K562 (cell line): ENCODE data around the gene CRYAB. TPM values are rescaled to one million over a fixed set of nuclear protein-coding genes. Genes with fewer than 3 reads are reported as not detected.

ENCODE experiments used
- DEAF1 ChIP-seq: fragments of 450-650 bp; formaldehyde crosslinking; IDR thresholded peaks from 2 replicates; pipeline ENCODE4 v1.4.0; 2020; ENCODE audit warnings: mild to moderate bottlenecking, moderate library complexity
- E2F6 ChIP-seq, 2 experiments: IDR thresholded peaks; 2 replicates each; pipeline ENCODE4 v1.6.1; 2011; ENCODE audit warnings: borderline replicate concordance in 1 of 2, control low read depth in 1 of 2, low read depth in 1 of 2, low read length in 1 of 2, mild to moderate bottlenecking in 1 of 2, mixed read lengths in 1 of 2, moderate library complexity in 1 of 2; ENCODE audit not compliant: insufficient read depth in 1 of 2, insufficient read length in 1 of 2, poor library complexity in 1 of 2, severe bottlenecking in 1 of 2; ENCODE audit errors: extremely low read depth in 1 of 2
- EWSR1 ChIP-seq: fragments of 450-650 bp; IDR thresholded peaks from 2 replicates; pipeline ENCODE4 v1.6.1; 2018; ENCODE audit warnings: borderline replicate concordance, mild to moderate bottlenecking, low read depth, moderate library complexity; ENCODE audit not compliant: partially characterized antibody
- GMEB1 ChIP-seq: fragments of 250-450 bp; sonication (Bioruptor Pico); IDR thresholded peaks from 2 replicates; pipeline ENCODE4 v1.4.0; 2020; ENCODE audit warnings: mild to moderate bottlenecking
- KAT8 ChIP-seq: fragments of 450-650 bp; IDR thresholded peaks from 2 replicates; pipeline ENCODE4 v1.6.1; 2016; ENCODE audit warnings: low read depth, mild to moderate bottlenecking
- LEF1 ChIP-seq: fragments of 450-650 bp; IDR thresholded peaks from 2 replicates; pipeline ENCODE4 v1.6.1; 2016; ENCODE audit warnings: mild to moderate bottlenecking
- NCOA1 ChIP-seq: fragments of 450-650 bp; IDR thresholded peaks from 2 replicates; pipeline ENCODE4 v1.6.1; 2016; ENCODE audit warnings: low read depth
- NFIC ChIP-seq: fragments of 450-650 bp; IDR thresholded peaks from 2 replicates; pipeline ENCODE4 v1.6.1; 2017; ENCODE audit warnings: mild to moderate bottlenecking, inconsistent platforms
- PHF20 ChIP-seq: fragments of 450-650 bp; IDR thresholded peaks from 2 replicates; pipeline ENCODE4 v1.6.1; 2018; ENCODE audit not compliant: partially characterized antibody
- PHF21A ChIP-seq: fragments of 450-650 bp; IDR thresholded peaks from 2 replicates; pipeline ENCODE4 v1.6.1; 2017; ENCODE audit warnings: low read depth, borderline replicate concordance
- RFX1 ChIP-seq: fragments of 450-650 bp; IDR thresholded peaks from 2 replicates; pipeline ENCODE4 v1.6.1; 2016; ENCODE audit warnings: mild to moderate bottlenecking, moderate library complexity
- RNF219 ChIP-seq: fragments of 250-450 bp; sonication (Bioruptor Pico); IDR thresholded peaks from 2 replicates; pipeline ENCODE4 v1.5.0; 2022; ENCODE audit warnings: mild to moderate bottlenecking
- ZKSCAN3 ChIP-seq: fragments of 250-450 bp; sonication (Bioruptor Pico); IDR thresholded peaks from 2 replicates; pipeline ENCODE4 v1.4.0; 2020
- ZNF551 ChIP-seq: fragments of 250-450 bp; sonication (Bioruptor Pico); IDR thresholded peaks from 2 replicates; pipeline ENCODE4 v1.5.0; 2021; ENCODE audit warnings: mild to moderate bottlenecking, moderate library complexity
- polyA plus RNA-seq, 8 experiments: library from polyadenylated mRNA; depleted of rRNA in 4 of 8; stranded (reverse) in 5 of 8; unstranded in 3 of 8; fragments of >200 nt; fragmentation: Nextera tagmentation in 2 of 8; fragmentation: Illumina TruSeq in 1 of 8; extraction: Ambion mirVana in 2 of 8; extraction: Trizol in 1 of 8; gene quantifications; 2 replicates each; pipeline versions ENCODE4 v1.2.1 to v1.2.3, GENCODE V29; 2011 to 2014; ENCODE audit warnings: inconsistent platforms in 1 of 8, missing spikeins in 1 of 8
- total RNA-seq, 7 experiments: library from RNA; depleted of rRNA in 6 of 7; stranded (reverse); fragments of >200 nt in 6 of 7; fragmentation: Illumina TruSeq in 2 of 7; extraction: Trizol in 2 of 7; gene quantifications; 2 replicates each; pipeline versions ENCODE4 v1.2.1 to v1.2.3, GENCODE V29; 2011 to 2021; ENCODE audit warnings: low replicate concordance in 1 of 7
- TF ChIP-seq, protein P1 (sequence below): fragments of 250-450 bp; sonication (Bioruptor Pico); IDR thresholded peaks from 2 replicates; pipeline ENCODE4 v1.4.0; 2020

Gene CRYAB
- total and polyA plus RNA-seq, 9 of the 15 experiments (the other 6 are each of a cell fraction or from before 2014, with no cell fraction given) = 0.83 to 7.5 (median 3.6) TPM

DNA sequence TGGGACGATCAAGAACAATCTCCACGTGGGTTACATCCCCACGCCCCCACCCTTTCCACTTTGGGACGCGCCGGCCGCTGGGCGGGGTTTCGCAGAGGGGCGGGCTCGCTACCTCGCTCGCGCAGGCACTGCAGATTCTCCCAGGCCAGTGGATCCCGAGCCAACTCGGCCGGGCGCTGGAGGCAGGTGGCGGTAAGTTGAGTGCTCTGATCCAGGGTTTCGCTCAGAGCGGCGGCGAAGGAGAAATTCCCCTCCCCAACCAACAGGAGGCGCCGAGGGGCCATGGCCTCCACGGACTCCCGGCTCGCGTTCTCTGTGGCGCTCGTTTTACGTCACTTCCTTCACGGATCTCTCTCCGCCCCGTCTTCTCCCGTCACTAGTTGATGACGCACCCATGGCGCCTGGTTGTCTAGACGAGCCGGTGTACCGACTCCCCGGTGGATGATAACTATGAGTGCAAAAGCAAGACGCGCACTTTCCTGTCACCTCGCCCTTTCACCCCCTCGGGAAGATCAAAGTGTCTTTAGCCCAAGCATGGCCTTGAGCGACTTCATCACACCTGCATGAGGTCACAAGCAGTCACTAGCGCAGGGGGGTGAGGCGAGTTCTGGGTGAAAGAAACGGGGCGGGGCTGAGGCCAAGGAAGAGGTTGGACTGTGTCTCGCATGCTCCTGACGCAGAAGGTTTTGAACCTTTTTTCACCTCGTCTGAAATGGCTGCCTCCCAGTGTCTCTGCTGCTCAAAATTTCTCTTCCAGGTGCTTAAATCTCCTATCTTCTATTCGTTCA lies 32.5 kb downstream of the CRYAB start, which contains the start of the genes CFAP68 and FDXACB1 (continued):
- TF ChIP-seq PHF21A (no peak), E2F6 (IDR thresholded peaks at IDR 0.05; ENCODE audit: borderline replicate concordance in 1 of 2, extremely low read depth in 1 of 2, insufficient read depth in 1 of 2, insufficient read length in 1 of 2, low read depth in 1 of 2, low read length in 1 of 2, poor library complexity in 1 of 2, severe bottlenecking in 1 of 2) (peak in 1 of 2 experiments; percentile 49), RFX1 (peak; percentile 45; the same call in 1 of the 2 replicates), LEF1 (peak; percentile 93), ZNF551 (CRISPR knock-in tag) (no peak), ZKSCAN3 (no peak), EWSR1 (no peak), NFIC (peak; percentile 35; the same call in 1 of the 2 replicates), GMEB1 (CRISPR knock-in tag) (no peak), NCOA1 (peak; percentile 98), RNF219 (no peak), KAT8 (no peak), DEAF1 (peak; percentile 82), PHF20 (peak; percentile 93)
- TF ChIP-seq, protein P1, sequence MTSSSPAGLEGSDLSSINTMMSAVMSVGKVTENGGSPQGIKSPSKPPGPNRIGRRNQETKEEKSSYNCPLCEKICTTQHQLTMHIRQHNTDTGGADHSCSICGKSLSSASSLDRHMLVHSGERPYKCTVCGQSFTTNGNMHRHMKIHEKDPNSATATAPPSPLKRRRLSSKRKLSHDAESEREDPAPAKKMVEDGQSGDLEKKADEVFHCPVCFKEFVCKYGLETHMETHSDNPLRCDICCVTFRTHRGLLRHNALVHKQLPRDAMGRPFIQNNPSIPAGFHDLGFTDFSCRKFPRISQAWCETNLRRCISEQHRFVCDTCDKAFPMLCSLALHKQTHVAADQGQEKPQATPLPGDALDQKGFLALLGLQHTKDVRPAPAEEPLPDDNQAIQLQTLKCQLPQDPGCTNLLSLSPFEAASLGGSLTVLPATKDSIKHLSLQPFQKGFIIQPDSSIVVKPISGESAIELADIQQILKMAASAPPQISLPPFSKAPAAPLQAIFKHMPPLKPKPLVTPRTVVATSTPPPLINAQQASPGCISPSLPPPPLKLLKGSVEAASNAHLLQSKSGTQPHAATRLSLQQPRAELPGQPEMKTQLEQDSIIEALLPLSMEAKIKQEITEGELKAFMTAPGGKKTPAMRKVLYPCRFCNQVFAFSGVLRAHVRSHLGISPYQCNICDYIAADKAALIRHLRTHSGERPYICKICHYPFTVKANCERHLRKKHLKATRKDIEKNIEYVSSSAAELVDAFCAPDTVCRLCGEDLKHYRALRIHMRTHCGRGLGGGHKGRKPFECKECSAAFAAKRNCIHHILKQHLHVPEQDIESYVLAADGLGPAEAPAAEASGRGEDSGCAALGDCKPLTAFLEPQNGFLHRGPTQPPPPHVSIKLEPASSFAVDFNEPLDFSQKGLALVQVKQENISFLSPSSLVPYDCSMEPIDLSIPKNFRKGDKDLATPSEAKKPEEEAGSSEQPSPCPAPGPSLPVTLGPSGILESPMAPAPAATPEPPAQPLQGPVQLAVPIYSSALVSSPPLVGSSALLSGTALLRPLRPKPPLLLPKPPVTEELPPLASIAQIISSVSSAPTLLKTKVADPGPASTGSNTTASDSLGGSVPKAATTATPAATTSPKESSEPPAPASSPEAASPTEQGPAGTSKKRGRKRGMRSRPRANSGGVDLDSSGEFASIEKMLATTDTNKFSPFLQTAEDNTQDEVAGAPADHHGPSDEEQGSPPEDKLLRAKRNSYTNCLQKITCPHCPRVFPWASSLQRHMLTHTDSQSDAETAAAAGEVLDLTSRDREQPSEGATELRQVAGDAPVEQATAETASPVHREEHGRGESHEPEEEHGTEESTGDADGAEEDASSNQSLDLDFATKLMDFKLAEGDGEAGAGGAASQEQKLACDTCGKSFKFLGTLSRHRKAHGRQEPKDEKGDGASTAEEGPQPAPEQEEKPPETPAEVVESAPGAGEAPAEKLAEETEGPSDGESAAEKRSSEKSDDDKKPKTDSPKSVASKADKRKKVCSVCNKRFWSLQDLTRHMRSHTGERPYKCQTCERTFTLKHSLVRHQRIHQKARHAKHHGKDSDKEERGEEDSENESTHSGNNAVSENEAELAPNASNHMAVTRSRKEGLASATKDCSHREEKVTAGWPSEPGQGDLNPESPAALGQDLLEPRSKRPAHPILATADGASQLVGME (CRISPR knock-in tag) = no peak
